HEK293 (cell line): ENCODE results near the gene CPEB3.

Source experiments
- CTCF ChIA-PET: fragments of 350-600 bp; formaldehyde crosslinking; extraction: SDS; loops from one replicate; lab custom pipeline; 2021; ENCODE audit warnings: antibody characterized with exemption; lab: Yijun Ruan, JAX
- POLR2A ChIA-PET: fragments of 300-600 bp; formaldehyde crosslinking; extraction: SDS; loops from one replicate; lab custom pipeline; 2020; ENCODE audit warnings: antibody characterized with exemption, inconsistent platforms; lab: Yijun Ruan, JAX
- H3K27ac ChIP-seq: fragments of 200-500 bp; sonication (Bioruptor generic); 2 replicates; pipeline ENCODE4 v1.5.1; 2014; ENCODE audit warnings: low read depth, low read length, control low read depth, inconsistent platforms; ENCODE audit errors: extremely low read depth
- H3K36me3 ChIP-seq, 2 experiments: fragments of 200-500 bp in 1 of 2; sonication (Bioruptor generic) in 1 of 2; 1 replicate in 1 of 2; 2 replicates in 1 of 2; pipeline ENCODE4 v1.5.1; 2014 to 2017; ENCODE audit warnings: inconsistent platforms in 2 of 2, low read length in 2 of 2; ENCODE audit not compliant: control insufficient read depth in 2 of 2, insufficient read depth in 1 of 2
- H3K4me1 ChIP-seq: fragments of 200-500 bp; sonication (Bioruptor generic); 2 replicates; pipeline ENCODE4 v1.5.1; 2014; ENCODE audit warnings: mild to moderate bottlenecking, low read length, inconsistent platforms; ENCODE audit not compliant: control insufficient read depth, insufficient read depth
- H3K4me3 ChIP-seq: 2 replicates; pipeline ENCODE4 v1.5.1; 2011; ENCODE audit warnings: low read depth, mild to moderate bottlenecking, control low read depth, low read length, moderate library complexity
- H3K9me3 ChIP-seq: fragments of 200-500 bp; sonication (Bioruptor generic); 2 replicates; pipeline ENCODE4 v1.5.1; 2014; ENCODE audit warnings: low read depth, low read length, inconsistent platforms; ENCODE audit not compliant: control insufficient read depth, insufficient read depth
- ATF2 ChIP-seq: fragments of 450-650 bp; formaldehyde crosslinking; IDR thresholded peaks from 2 replicates; pipeline ENCODE4 v1.5.1; 2016; ENCODE audit warnings: missing biosample characterization, missing genetic modification characterization, low read depth
- HIC1 ChIP-seq: fragments of 450-650 bp; formaldehyde crosslinking; IDR thresholded peaks from 2 replicates; pipeline ENCODE4 v1.5.1; 2016; ENCODE audit warnings: missing biosample characterization, missing genetic modification characterization
- IKZF3 ChIP-seq: fragments of 450-650 bp; IDR thresholded peaks from 2 replicates; pipeline ENCODE4 v1.5.0; 2018; ENCODE audit warnings: missing biosample characterization, mild to moderate bottlenecking, missing genetic modification characterization, moderate library complexity
- KLF9 ChIP-seq: fragments of 450-650 bp; formaldehyde crosslinking; IDR thresholded peaks from 2 replicates; pipeline ENCODE4 v1.5.1; 2016; ENCODE audit warnings: missing biosample characterization, missing genetic modification characterization, low read depth
- MYNN ChIP-seq: fragments of 450-650 bp; formaldehyde crosslinking; IDR thresholded peaks from 2 replicates; pipeline ENCODE4 v1.5.1; 2016; ENCODE audit warnings: missing biosample characterization, missing genetic modification characterization, borderline replicate concordance
- SALL2 ChIP-seq: fragments of 450-650 bp; formaldehyde crosslinking; IDR thresholded peaks from 2 replicates; pipeline ENCODE4 v1.5.0; 2017; ENCODE audit warnings: missing biosample characterization, mild to moderate bottlenecking, missing genetic modification characterization, borderline replicate concordance
- YY2 ChIP-seq: fragments of 450-650 bp; formaldehyde crosslinking; IDR thresholded peaks from 2 replicates; pipeline ENCODE4 v1.5.1; 2016; ENCODE audit warnings: missing biosample characterization, missing genetic modification characterization
- ZBTB1 ChIP-seq: fragments of 450-650 bp; formaldehyde crosslinking; IDR thresholded peaks from 2 replicates; pipeline ENCODE4 v1.5.1; 2016; ENCODE audit warnings: missing biosample characterization, missing genetic modification characterization
- ZBTB6 ChIP-seq: fragments of 450-650 bp; formaldehyde crosslinking; IDR thresholded peaks from 2 replicates; pipeline ENCODE4 v1.5.1; 2017; ENCODE audit warnings: missing biosample characterization, missing genetic modification characterization
- ZNF19 ChIP-seq: fragments of 450-650 bp; formaldehyde crosslinking; IDR thresholded peaks from 2 replicates; pipeline ENCODE4; 2016; ENCODE audit warnings: missing biosample characterization, missing genetic modification characterization, low read depth
- ZNF324 ChIP-seq: fragments of 450-650 bp; formaldehyde crosslinking; IDR thresholded peaks from 2 replicates; pipeline ENCODE4 v1.5.1; 2016; ENCODE audit warnings: missing biosample characterization, missing genetic modification characterization
- ZNF350 ChIP-seq: fragments of 450-650 bp; formaldehyde crosslinking; IDR thresholded peaks from 2 replicates; pipeline ENCODE4 v1.5.0; 2017; ENCODE audit warnings: missing biosample characterization, mild to moderate bottlenecking, missing genetic modification characterization
- ZNF416 ChIP-seq: fragments of 450-650 bp; formaldehyde crosslinking; IDR thresholded peaks from 2 replicates; pipeline ENCODE4 v1.5.1; 2016; ENCODE audit warnings: missing biosample characterization, missing genetic modification characterization
- ZNF426 ChIP-seq: fragments of 450-650 bp; formaldehyde crosslinking; IDR thresholded peaks from 2 replicates; pipeline ENCODE4 v1.5.1; 2017; ENCODE audit warnings: missing biosample characterization, missing genetic modification characterization, mild to moderate bottlenecking, inconsistent platforms, moderate library complexity
- ZNF433 ChIP-seq: fragments of 450-650 bp; formaldehyde crosslinking; IDR thresholded peaks from 2 replicates; pipeline ENCODE4 v1.5.1; 2016; ENCODE audit warnings: missing biosample characterization, missing genetic modification characterization, low read depth
- ZNF473 ChIP-seq: fragments of 450-650 bp; formaldehyde crosslinking; IDR thresholded peaks from 2 replicates; pipeline ENCODE4 v1.5.1; 2017; ENCODE audit warnings: missing biosample characterization, missing genetic modification characterization
- ZNF585B ChIP-seq: fragments of 450-650 bp; formaldehyde crosslinking; IDR thresholded peaks from 2 replicates; pipeline ENCODE4 v1.5.1; 2016; ENCODE audit warnings: missing biosample characterization, missing genetic modification characterization
- ZNF768 ChIP-seq: fragments of 450-650 bp; formaldehyde crosslinking; IDR thresholded peaks from 2 replicates; pipeline ENCODE4 v1.5.1; 2018; ENCODE audit warnings: missing biosample characterization, mild to moderate bottlenecking, missing genetic modification characterization
- ZNF785 ChIP-seq: fragments of 450-650 bp; formaldehyde crosslinking; IDR thresholded peaks from 2 replicates; pipeline ENCODE4 v1.5.1; 2016; ENCODE audit warnings: missing biosample characterization, missing genetic modification characterization
- ZNF791 ChIP-seq: fragments of 450-650 bp; formaldehyde crosslinking; IDR thresholded peaks from 2 replicates; pipeline ENCODE4 v1.5.1; 2016; ENCODE audit warnings: missing biosample characterization, missing genetic modification characterization
- ZSCAN30 ChIP-seq: fragments of 450-650 bp; IDR thresholded peaks from 2 replicates; pipeline ENCODE4 v1.5.1; 2018; ENCODE audit warnings: missing biosample characterization, mild to moderate bottlenecking, missing genetic modification characterization, moderate library complexity

CPEB3 gene

GRCh38 chr10:92003258-92003657, 287.6 kb downstream of the CPEB3 start:
- no peaks in the 10 kb centered on the region for H3K9me3 ChIP-seq
- H3K27ac ChIP-seq, result no peak overlapping the region
- TF ChIP-seq ZNF791 (no peak), ZNF473 (no peak), ATF2 (tag by site-specific recombination) (no peak), ZNF433 (tag by site-specific recombination) (no peak), KLF9 (tag by site-specific recombination) (no peak), ZSCAN30 (tag by site-specific recombination) (no peak), ZNF19 (tag by site-specific recombination) (no peak), ZNF426 (tag by site-specific recombination) (no peak), ZBTB1 (no peak), ZNF785 (tag by site-specific recombination) (no peak), HIC1 (tag by site-specific recombination) (no peak), ZNF585B (tag by site-specific recombination) (no peak), ZNF768 (tag by site-specific recombination) (no peak), IKZF3 (tag by site-specific recombination) (no peak), ZNF350 (tag by site-specific recombination) (no peak), ZBTB6 (tag by site-specific recombination) (no peak), YY2 (tag by site-specific recombination) (no peak)
- no peak overlapping the region for H3K4me3 ChIP-seq
- ChIA-PET POLR2A (no interaction called here), CTCF (interaction anchor here (0.6 kb wide), 2 partner anchors 220 to 307 kb away, joined by 3 read pairs; no protein-coding TSS in a partner anchor)
- no peaks in the 10 kb centered on the region for H3K4me1 ChIP-seq
- H3K36me3 ChIP-seq, result peaks cover 35 to 36% of the 10 kb centered on the region in 2 experiments

GRCh38 chr10:92001995-92002394, 288.9 kb downstream of the CPEB3 start:
- no peaks in the 10 kb centered on the region for H3K9me3 ChIP-seq
- no peak overlapping the region for H3K4me3 ChIP-seq
- CTCF ChIA-PET, result no interaction called here
- TF ChIP-seq ZNF324 (tag by site-specific recombination) (no peak), ZNF416 (tag by site-specific recombination) (no peak), MYNN (no peak), SALL2 (tag by site-specific recombination) (no peak)
- H3K27ac ChIP-seq, result no peak overlapping the region
- POLR2A ChIA-PET, result no interaction called here
- H3K36me3 ChIP-seq, result peaks cover 44 to 46% of the 10 kb centered on the region in 2 experiments
- no peaks in the 10 kb centered on the region for H3K4me1 ChIP-seq
